Stimulated activated CD4-positive, alpha-beta T cell treated with anti-CD3 and anti-CD28 coated beads, TNF-alpha, amount 100 ng/mL, for 1 hour (primary cell): ENCODE data around the gene SPDYE2.
"Not testable (repeated sequence)": the region's sequence is repeated elsewhere in the genome, so short reads cannot be mapped to it uniquely, and the experiment has no call there.

ENCODE experiments used
- DNase-seq, 3 donors: peaks; one replicate each; pipeline ENCODE4 v3.0.0-alpha.2; 2020; ENCODE audit warnings: low read depth in 3 of 3, low spot score in 1 of 3

Gene SPDYE2

GRCh38 chr7:102540604-102541003, 10.4 kb upstream of the SPDYE2 start:
- not testable (repeated sequence) for DNase-seq

- not testable (repeated sequence) for DNase-seq
Measured at GRCh38 chr7:102542083-102542482, 8.9 kb upstream of the SPDYE2 start.

GRCh38 chr7:102542771-102543170, 8.3 kb upstream of the SPDYE2 start:
- not testable (repeated sequence) for DNase-seq

- not testable (repeated sequence) for DNase-seq
Measured at GRCh38 chr7:102543596-102543995, 7.4 kb upstream of the SPDYE2 start, which contains the start of gene UPK3BL2. UPK3BL2 (minus strand) TSS chr7:102543696; CDS start chr7:102543636, 60 bp downstream.

- not testable (repeated sequence) for DNase-seq
Measured at GRCh38 chr7:102544372-102544771, 6.7 kb upstream of the SPDYE2 start.

GRCh38 chr7:102545288-102545687, 5.7 kb upstream of the SPDYE2 start:
- DNase-seq, result not testable (repeated sequence)

GRCh38 chr7:102546353-102546752, 4.7 kb upstream of the SPDYE2 start:
- DNase-seq, result not testable (repeated sequence)

- DNase-seq, result not testable (repeated sequence)
Measured at GRCh38 chr7:102568620-102569019, 17.6 kb downstream of the SPDYE2 start.

- DNase-seq, result peak; percentile 94 to 100 (median 95)
Measured at GRCh38 chr7:102572261-102573239, 21.5 kb downstream of the SPDYE2 start, which contains the start of gene POLR2J3. POLR2J3 (minus strand) TSS chr7:102572583; CDS start chr7:102572521, 62 bp downstream.

- not testable (repeated sequence) for DNase-seq
Measured at GRCh38 chr7:102574607-102575006, 23.6 kb downstream of the SPDYE2 start.

GRCh38 chr7:102576363-102576762, 25.3 kb downstream of the SPDYE2 start:
- DNase-seq, result not testable (repeated sequence)

GRCh38 chr7:102577315-102578240, 26.6 kb downstream of the SPDYE2 start:
- DNase-seq, result not testable (repeated sequence)

- DNase-seq, result not testable (repeated sequence)
Measured at GRCh38 chr7:102578486-102578885, 27.5 kb downstream of the SPDYE2 start.

- DNase-seq, result not testable (repeated sequence)
Measured at GRCh38 chr7:102581722-102582121, 30.7 kb downstream of the SPDYE2 start.

- DNase-seq, result not testable (repeated sequence)
Measured at GRCh38 chr7:102583495-102583894, 32.5 kb downstream of the SPDYE2 start.

- DNase-seq, result not testable (repeated sequence)
Measured at GRCh38 chr7:102589857-102590256, 38.8 kb downstream of the SPDYE2 start.

GRCh38 chr7:102592477-102593019, 41.5 kb downstream of the SPDYE2 start:
- not testable (repeated sequence) for DNase-seq

GRCh38 chr7:102593637-102594334, 42.8 kb downstream of the SPDYE2 start:
- not testable (repeated sequence) for DNase-seq

- DNase-seq, result not testable (repeated sequence)
Measured at GRCh38 chr7:102596036-102596435, 45.0 kb downstream of the SPDYE2 start.

GRCh38 chr7:102599699-102600098, 48.7 kb downstream of the SPDYE2 start:
- not testable (repeated sequence) for DNase-seq
